BE2C (cell line): Measurements from ENCODE around the gene RHBDF2.
"Not testable (repeated sequence)": the region's sequence is repeated elsewhere in the genome, so short reads cannot be mapped to it uniquely, and the experiment has no call there.

Experiments
- DNase-seq: peaks from one replicate; pipeline ENCODE4 v3.0.0-alpha.2; 2020
- H3K27me3 ChIP-seq: fragments of 250-450 bp; sonication (Bioruptor Pico); 2 replicates; pipeline ENCODE4 v1.5.1; 2020; ENCODE audit warnings: mild to moderate bottlenecking
- H3K36me3 ChIP-seq: fragments of 250-450 bp; sonication (Bioruptor Pico); 2 replicates; pipeline ENCODE4 v1.5.1; 2020; ENCODE audit warnings: mild to moderate bottlenecking
- H3K4me1 ChIP-seq: fragments of 250-450 bp; sonication (Bioruptor Pico); 2 replicates; pipeline ENCODE4 v1.5.1; 2020
- H3K4me3 ChIP-seq: 2 replicates; pipeline ENCODE4 v1.5.1; 2011; ENCODE audit warnings: low read depth, low read length
- H3K9me3 ChIP-seq: fragments of 250-450 bp; sonication (Bioruptor Pico); 2 replicates; pipeline ENCODE4 v1.5.1; 2020
- CTCF ChIP-seq: IDR thresholded peaks from 2 replicates; pipeline ENCODE4 v1.5.1; 2012; ENCODE audit warnings: mild to moderate bottlenecking, low read depth, low read length

Gene RHBDF2

GRCh38 chr17:76512366-76513305, 11.4 kb upstream of the RHBDF2 start:
- Histone ChIP-seq H3K27me3 (no peaks in the 10 kb centered on the region), H3K4me3 (no peak overlapping the region), H3K4me1 (no peaks in the 10 kb centered on the region), H3K36me3 (no peaks in the 10 kb centered on the region), H3K9me3 (no peaks in the 10 kb centered on the region)
- TF ChIP-seq CTCF, result no peak
- no peak for DNase-seq

- Histone ChIP-seq H3K4me1 (no peaks in the 10 kb centered on the region), H3K4me3 (no peak overlapping the region)
- DNase-seq, result no peak
Observed at GRCh38 chr17:76511668-76512365, 10.6 kb upstream of the RHBDF2 start.

GRCh38 chr17:76510831-76511244, 9.6 kb upstream of the RHBDF2 start:
- no peak for TF ChIP-seq CTCF
- Histone ChIP-seq H3K27me3 (no peaks in the 10 kb centered on the region), H3K9me3 (no peaks in the 10 kb centered on the region)

More at GRCh38 chr17:76511668-76512365, 10.6 kb upstream of the RHBDF2 start:
- no peaks in the 10 kb centered on the region for H3K36me3 ChIP-seq
- H3K9me3 ChIP-seq, result no peaks in the 10 kb centered on the region
- no peak for TF ChIP-seq CTCF
- H3K27me3 ChIP-seq, result no peaks in the 10 kb centered on the region

GRCh38 chr17:76508472-76509063, 7.3 kb upstream of the RHBDF2 start:
- not testable (repeated sequence) for H3K4me1 ChIP-seq, H3K36me3 ChIP-seq, H3K9me3 ChIP-seq, DNase-seq, H3K27me3 ChIP-seq, H3K4me3 ChIP-seq

More at GRCh38 chr17:76510831-76511244, 9.6 kb upstream of the RHBDF2 start:
- Histone ChIP-seq H3K4me1 (peaks cover 3% of the 10 kb centered on the region; the same call in 1 of the 2 replicates), H3K4me3 (no peak overlapping the region), H3K36me3 (no peaks in the 10 kb centered on the region)
- no peak for DNase-seq

- Histone ChIP-seq H3K4me3 (no peak overlapping the region), H3K4me1 (peaks cover 5% of the 10 kb centered on the region; the same call in 1 of the 2 replicates), H3K27me3 (no peaks in the 10 kb centered on the region), H3K9me3 (no peaks in the 10 kb centered on the region), H3K36me3 (no peaks in the 10 kb centered on the region)
- TF ChIP-seq CTCF, result peak; percentile 86
- DNase-seq, result peak; percentile 81
Observed at GRCh38 chr17:76506408-76507345, 5.5 kb upstream of the RHBDF2 start.

- no peak for DNase-seq
- TF ChIP-seq CTCF, result peak; percentile 20
- peaks cover 9% of the 10 kb centered on the region; the same call in 1 of the 2 replicates for H3K4me1 ChIP-seq
- H3K27me3 ChIP-seq, result no peaks in the 10 kb centered on the region
- no peaks in the 10 kb centered on the region for H3K36me3 ChIP-seq
- no peaks in the 10 kb centered on the region for H3K9me3 ChIP-seq
- H3K4me3 ChIP-seq, result no peak overlapping the region
Observed at GRCh38 chr17:76504117-76504516, 2.9 kb upstream of the RHBDF2 start.
